GM19324 (cell line): ENCODE measurements around the gene LACC1.
A peak's percentile ranks its signal among the peaks of the same experiment; 100 is the strongest.

Experiments
- ATAC-seq: cut with Tn5 transposase; IDR thresholded peaks from one replicate; pipeline ENCODE4 v1.9.1; 2021; ENCODE audit warnings: mild to moderate bottlenecking, moderate library complexity; ENCODE audit not compliant: unreplicated experiment, low FRiP score

LACC1 gene

DNA sequence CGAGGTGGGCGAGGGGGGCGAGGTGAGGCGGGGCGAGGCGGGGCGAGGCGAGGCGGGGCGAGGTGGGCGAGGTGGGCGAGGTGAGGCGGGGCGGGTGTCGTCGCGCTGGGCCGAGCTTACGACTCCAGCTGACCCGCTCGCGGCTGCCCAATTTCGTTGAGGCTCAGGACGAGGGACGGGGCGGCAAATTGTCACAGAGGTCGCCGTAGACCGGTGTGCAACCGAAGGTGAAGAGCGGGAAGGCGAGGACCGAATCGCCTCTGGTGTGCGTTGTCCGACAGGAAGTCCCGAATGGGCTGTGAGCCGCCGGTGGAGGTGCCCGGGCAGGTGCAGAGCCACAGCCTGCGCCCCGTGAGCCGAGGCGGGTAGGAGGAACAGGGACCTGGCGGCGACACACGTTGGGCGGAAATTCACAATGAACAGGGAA, at the start of gene LACC1:
Gene LACC1 (plus strand): TSS at position 150 of the 427 bp plus-strand sequence. CDS start 1,082 bp downstream, outside the sequence.
- peak; percentile 49 for ATAC-seq

GRCh38 chr13:43830497-43830881, 49.2 kb upstream of the LACC1 start:
- no peak for ATAC-seq

DNA sequence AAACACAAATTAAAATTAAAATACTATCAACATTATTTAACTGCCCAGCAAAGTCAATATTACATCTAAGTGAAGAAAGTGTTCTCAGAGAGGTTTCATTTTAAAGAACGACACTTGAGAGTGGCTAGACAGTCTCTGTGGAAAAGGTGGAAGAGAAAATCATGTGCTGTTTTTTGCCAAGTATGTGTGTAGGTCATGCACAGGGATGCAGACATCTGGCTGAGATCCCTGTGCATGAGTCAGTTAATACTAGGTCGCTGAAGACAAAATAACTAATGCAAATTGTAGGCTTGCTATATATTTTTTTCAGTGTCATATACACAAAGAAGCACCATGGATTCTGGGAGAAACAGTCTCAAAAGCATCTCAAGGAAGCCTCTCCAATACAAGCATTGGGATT, 48.6 kb upstream of the LACC1 start:
- no peak for ATAC-seq

DNA sequence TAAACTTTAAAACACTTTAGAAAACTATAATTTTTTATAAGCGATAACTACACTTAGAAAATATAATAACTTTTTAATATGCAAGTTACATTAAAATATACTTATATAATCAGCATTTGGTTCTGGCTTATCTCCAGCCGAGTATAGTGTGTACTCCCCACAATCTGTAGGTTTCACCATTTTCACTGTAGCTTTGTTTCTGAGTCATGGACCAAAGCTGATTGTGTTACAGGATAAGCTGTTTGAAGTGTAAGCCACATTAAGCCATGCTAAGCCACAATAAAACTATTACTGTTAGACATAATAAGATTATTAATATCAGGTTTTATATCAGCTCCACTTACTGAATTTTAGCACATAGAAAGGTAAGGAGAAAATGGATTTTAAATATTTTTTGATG, 44.0 kb upstream of the LACC1 start:
- ATAC-seq = no peak

DNA sequence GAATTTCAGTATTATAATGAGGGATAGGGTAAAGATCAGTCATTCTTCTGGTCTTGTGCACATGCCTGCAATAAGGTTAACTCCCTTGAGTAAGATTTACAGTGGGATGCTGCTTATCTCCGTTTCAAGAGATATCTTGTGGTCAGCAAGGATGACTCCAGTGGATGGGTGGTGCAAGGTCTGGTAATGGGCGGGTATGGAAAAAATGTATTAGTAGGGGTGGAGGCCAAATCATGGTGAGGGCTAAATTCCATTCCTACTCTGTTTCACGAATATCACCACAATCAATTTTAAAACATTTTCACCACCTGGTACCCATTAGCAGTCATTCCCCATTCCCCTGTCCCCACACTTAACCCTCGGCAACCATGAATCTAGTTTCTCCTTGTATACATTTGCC, 40.8 kb upstream of the LACC1 start:
- no peak for ATAC-seq

DNA sequence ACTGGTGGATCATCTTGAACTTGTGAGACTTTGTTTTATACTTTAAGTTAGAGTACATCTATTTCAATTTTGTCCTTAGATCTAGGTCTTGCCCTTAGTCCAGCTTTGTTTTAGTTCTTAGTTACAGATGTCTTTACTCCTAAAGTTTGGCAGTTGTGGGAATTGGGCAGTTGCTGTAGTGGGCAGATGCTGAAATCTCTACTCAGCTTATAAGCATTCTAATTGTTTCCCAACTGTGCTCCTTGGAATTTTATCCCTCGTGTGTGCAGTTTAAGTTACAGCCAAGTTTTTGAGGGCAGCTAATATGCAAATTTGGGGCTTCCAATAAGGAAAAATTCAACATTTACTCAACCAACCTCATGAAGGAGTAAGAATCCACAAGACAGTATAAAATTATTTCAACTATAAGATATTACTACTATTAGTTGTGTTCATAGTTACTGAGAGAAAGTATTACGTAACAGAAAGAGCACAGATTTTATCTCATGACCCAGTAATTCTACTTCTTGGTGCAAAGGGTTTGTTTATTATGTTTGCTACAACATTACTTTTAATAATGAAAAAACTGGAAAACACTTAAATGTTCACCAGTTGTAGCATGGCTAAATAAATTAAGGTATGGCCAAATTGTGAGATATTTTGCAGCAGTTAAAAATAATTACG, 33.1 kb upstream of the LACC1 start:
- no peak for ATAC-seq

GRCh38 chr13:43848001-43848649, 31.6 kb upstream of the LACC1 start:
- ATAC-seq = no peak

- ATAC-seq = no peak
Observed at GRCh38 chr13:43850873-43851272, 28.8 kb upstream of the LACC1 start.

- no peak for ATAC-seq
Observed at GRCh38 chr13:43852923-43853404, 26.7 kb upstream of the LACC1 start.

DNA sequence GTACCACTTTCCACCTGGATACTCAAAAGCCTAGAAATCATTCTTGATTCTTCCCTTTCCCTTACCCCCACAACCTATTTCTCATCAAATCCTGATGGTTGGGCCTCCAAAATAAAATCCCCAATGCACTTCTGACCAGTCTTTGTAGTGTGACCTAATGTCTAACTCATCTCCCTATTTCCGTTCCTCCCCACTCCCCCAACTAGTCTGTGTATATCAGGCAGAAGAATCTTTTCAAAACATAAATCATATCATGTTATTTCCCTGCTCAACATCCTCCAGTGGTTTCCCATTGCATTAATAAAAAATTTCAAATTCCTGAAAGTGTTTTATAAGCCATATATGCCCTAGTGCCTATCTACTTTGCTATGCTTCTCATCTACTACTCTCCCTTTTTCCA, 17.8 kb upstream of the LACC1 start:
- no peak for ATAC-seq

- ATAC-seq = no peak
Observed at GRCh38 chr13:43864921-43865320, 14.8 kb upstream of the LACC1 start.

DNA sequence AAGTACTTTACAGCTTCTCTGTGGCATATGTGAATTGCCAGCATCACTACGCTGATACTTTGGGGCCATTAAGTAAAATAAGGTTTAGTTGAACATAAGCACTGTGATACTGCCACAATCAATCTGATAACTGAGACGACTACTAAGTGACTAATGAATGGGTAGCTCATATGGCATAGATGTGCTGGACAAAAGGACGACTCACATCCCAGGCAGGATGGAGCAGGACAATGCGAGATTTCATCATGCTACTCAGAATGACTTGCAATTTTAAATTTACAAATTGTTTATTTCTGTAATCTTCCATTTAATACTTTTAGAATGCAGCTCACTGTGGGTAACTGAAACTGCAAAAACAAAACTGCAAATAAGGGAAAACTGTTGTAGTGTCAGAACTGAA, 13.8 kb upstream of the LACC1 start:
- no peak for ATAC-seq

GRCh38 chr13:43872181-43872580, 7.5 kb upstream of the LACC1 start:
- ATAC-seq = no peak

- ATAC-seq = no peak
Observed at GRCh38 chr13:43874504-43875092, 5.1 kb upstream of the LACC1 start.

GRCh38 chr13:43876366-43876765, 3.3 kb upstream of the LACC1 start:
- ATAC-seq = no peak

GRCh38 chr13:43877326-43877725, 2.4 kb upstream of the LACC1 start:
- no peak for ATAC-seq

- ATAC-seq = no peak
Observed at GRCh38 chr13:43877766-43878165, 1.9 kb upstream of the LACC1 start.

- peak; percentile 75 for ATAC-seq
Observed at GRCh38 chr13:43878892-43879754, 581 bp upstream of the LACC1 start, which contains the start of gene CCDC122. Gene CCDC122 (minus strand): TSS chr13:43879740. CDS start chr13:43869376, 10,364 bp downstream.

- ATAC-seq = no peak
Observed at GRCh38 chr13:43880214-43880855, 631 bp downstream of the LACC1 start.

GRCh38 chr13:43880926-43881325, 1.2 kb downstream of the LACC1 start:
- ATAC-seq = no peak
